Keratinocyte (primary cell): ENCODE measurements around the gene GSC2.

Source experiments
- CTCF ChIP-seq, 3 experiments: IDR thresholded peaks in 1 of 3; conservative IDR thresholded peaks in 1 of 3; optimal IDR thresholded peaks in 1 of 3; 2 replicates in 2 of 3; 3 replicates in 1 of 3; pipeline versions ENCODE3 to v1.5.1; 2011; ENCODE audit warnings: low read length in 3 of 3, mild to moderate bottlenecking in 3 of 3, moderate library complexity in 2 of 3, control low read depth in 1 of 3, inconsistent platforms in 1 of 3; ENCODE audit not compliant: insufficient read depth in 2 of 3; ENCODE audit errors: extremely low read depth in 1 of 3
- EZH2 ChIP-seq: IDR thresholded peaks from one replicate; pipeline ENCODE4 v1.6.1; 2012; ENCODE audit warnings: inconsistent platforms, mild to moderate bottlenecking, low read length, moderate library complexity

- TF ChIP-seq CTCF (optimal IDR thresholded peaks at IDR 0.05 in 1 of 3, IDR thresholded peaks at IDR 0.05 in 1 of 3, conservative IDR thresholded peaks at IDR 0.05 in 1 of 3; ENCODE audit: extremely low read depth in 1 of 3, insufficient read depth in 2 of 3, low read length in 3 of 3) (no peak), EZH2 (no peak)
Measured at GRCh38 chr22:19142394-19142793, 7.7 kb downstream of the GSC2 start.
